LoVo (cell line): Measurements from ENCODE around the gene ARL4D.

ENCODE experiments used
- DNase-seq: peaks from one replicate; pipeline ENCODE4 v3.0.0-alpha.2; 2016; ENCODE audit warnings: low spot score

Gene ARL4D

DNA sequence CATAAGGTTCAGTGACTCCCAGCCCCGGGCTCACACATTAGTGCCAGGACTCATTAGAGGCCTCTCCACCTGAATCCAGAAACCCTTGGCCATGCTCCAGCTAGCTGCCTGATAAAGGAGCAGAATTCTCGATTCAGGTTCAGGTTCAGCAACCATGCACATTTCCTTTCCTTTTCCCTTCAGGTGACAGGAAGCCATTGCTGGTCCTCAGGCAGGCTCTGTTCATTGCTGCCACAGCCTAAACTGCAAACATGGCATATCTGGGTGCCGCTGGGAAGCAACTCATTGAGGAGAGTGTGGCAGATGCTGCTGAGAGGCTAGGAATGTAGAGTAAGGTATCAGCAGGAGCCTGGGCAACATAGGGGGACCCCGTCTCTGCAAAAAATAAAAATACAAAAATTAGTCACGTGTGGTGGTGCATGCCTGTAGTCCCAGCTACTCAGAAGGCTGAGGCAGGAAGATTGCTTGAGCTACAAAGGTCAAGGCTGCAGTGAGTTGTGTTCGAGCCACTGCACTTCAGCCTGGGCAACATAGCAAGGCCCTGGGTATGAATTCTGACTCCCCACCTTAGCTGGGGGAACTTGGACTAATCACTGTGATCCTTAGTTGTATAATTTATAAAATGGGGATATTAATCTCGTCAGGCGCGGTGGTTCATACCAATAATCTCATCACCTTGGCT lies 28.7 kb downstream of the ARL4D start:
- no peak for DNase-seq

DNA sequence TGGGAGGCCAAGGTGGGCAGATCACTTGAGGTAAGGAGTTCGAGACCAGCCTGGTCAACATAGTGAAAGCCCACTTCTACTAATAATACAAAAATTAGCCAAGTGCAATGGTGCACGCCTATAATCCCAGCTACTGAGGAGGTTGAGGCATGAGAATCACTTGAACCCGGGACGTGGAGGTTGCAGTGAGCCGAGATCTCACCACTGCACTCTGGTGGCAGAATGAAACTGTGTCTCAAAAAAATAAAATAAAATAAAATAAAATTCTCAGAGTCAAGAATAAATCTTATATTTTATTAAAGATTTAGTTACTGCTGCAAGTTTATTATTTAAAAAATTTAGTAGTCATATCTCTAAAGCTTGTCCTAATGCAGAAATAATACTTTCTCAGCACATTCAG lies 29.7 kb downstream of the ARL4D start:
- no peak for DNase-seq

DNA sequence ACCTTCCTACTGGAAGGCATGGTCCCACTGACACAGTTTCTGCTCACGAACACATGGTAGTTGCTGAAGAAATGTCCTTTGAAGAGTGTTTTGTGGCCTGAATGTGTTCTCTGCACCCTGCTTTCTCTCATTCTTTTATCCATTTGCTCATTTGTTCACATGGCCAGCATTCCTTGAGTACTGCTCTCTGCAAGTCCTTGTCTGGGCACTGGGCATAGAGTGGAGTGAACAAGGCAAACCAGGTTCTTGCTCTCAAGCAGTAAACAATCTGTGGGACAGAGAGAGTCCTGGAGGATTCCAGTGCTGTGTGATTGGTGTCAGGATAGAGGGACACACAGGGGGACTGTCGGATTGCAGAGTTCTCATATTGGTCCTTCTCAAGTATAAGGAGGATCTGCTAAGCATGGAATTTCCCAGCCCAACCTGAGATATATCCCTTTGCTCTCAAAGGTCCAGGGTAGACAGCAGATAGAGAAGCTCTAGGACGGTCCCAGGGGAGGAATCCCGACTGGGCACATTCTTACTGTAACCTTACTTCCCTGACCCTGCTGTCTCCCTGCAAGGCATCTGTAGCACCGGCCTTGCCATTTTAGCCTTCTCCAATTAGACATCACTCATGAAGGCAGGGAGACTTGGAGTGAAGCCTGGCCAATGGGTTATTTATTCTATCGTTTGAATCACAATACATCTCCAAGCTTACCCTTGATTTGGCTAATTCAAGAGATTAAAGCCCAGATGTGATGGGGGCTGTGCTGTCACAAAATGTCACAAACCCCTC lies 32.3 kb downstream of the ARL4D start:
- DNase-seq = no peak

DNA sequence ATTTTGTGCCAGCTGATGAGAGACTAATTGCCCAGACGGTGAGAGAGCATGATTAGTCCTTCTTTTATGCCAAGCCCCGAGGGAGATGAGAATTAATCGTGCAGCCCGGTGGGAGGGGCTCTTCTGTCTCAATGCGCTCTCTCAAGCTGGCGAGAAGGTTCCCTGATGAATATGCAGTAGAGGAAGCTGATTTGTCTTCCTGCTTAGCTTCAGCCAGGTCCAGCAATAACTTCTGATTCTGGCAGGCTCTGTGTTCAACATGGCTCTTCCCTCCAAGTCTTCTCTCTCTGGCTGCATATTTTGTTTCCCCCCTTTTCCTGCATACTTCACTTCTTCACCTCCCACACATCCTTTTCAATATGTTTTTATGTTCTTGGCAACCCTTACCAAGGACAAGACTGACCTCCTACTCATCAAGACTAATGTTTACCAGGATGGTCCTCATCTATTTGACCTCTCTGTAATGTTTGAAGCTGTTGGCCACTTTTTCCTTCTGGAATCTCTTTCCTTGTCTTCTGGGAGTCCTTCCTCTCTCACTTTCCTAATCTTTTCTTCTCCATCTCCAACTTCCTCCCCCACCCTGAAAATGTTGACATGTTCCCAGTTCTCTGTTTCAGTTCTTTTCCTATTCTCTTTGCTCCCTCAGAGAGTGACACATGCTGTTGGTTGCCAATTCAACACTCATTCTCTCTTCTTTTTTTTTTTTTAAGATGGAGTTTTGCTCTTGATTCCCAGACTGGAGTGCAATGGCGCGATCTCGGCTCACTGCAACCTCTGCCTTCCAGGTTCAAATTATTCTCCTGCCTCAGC lies 33.1 kb downstream of the ARL4D start:
- no peak for DNase-seq

DNA sequence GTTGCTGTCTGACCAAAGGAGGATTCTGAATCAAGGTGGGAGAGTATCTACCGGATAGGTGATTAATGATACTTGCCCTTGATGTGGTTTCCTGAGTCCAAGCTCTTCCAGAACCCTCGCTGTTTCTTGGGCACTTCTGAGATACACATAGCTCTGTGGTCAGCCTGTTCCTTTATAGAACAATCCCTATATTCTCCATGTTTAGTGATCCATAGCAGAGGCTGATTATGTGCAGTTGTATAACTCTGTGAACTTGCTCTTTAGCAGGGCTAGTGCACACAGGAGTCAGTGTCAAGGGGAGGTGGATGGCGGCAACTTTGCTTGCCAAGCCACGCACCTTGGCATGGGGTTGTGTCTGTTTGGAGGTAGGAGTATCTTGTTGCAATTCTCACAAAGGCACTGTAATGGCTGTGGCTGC lies 36.1 kb downstream of the ARL4D start:
- DNase-seq = peak; percentile 7

DNA sequence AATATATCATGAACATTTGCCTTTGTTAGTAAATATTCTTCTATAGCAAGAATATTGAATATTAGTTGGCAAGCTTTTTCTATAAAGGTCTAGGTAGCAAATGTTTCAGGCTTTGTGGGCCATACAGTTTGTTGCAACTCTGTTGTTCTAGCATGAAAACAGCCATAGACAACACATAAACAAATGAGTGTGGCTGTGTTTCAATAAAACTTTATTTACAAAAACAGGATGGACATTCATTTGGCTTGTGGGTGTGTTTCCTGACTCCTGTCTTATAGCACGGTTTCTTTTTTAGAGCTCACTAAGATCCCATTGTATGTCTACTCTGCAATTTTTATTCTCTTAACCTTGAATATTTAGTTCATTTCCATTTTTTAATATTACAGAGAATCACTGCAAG lies 39.0 kb downstream of the ARL4D start:
- DNase-seq = no peak

DNA sequence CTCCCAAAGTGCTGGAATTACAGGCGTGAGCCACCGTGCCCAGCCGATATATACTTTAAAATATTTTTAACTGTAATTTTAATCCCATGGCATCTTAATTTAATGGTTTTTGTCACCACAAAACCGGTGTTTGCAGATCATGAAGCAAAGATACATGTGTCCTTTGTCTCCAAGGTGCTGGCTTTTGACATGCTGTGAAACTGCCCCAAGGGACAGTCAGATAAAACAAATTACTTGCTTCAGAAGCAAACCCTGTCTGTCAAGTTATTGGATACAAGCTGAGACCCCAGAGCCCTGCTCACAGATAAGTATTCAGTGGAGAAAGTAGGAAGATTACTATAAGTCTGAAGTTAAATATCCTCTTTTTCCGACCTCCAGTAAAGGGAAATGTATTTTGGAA lies 39.8 kb downstream of the ARL4D start:
- DNase-seq = no peak

DNA sequence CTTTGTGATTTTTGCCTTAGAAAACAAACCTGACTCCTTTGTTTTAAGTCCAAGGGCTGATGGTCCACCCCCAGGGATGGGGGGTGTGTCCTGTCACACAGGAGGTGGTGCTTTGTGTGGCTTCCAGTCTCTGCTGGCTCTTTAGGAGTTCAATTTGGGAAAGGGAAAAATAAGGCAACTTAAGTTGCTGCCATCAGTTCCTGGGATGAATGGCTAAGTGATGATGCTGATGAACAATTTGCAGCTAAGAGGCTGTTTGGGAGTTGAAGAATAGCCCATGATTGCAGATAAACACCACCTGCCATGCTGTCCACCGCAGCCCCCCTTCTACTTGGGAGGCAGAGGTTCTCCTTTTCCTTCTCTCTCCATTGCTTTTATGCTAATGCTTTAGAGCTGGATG lies 40.2 kb downstream of the ARL4D start:
- DNase-seq = no peak

DNA sequence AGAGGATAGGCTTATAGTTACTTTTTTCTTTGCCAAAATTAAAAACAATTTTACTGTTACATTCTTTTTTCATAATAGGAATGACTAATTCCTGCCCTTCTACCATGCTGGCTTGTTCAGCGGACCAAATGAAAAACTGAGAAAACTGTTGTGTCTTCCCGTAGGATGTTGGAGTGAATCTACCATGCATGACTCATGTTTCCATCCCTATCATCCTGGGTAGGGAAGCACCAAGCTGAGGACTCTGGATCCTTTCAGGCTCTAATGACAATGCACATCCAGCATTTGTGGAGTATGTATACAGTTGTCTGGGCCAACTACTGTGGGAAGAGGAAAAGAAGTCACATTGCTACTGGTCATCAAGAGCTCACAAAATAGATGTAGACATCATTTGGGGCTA lies 43.9 kb downstream of the ARL4D start:
- no peak for DNase-seq

DNA sequence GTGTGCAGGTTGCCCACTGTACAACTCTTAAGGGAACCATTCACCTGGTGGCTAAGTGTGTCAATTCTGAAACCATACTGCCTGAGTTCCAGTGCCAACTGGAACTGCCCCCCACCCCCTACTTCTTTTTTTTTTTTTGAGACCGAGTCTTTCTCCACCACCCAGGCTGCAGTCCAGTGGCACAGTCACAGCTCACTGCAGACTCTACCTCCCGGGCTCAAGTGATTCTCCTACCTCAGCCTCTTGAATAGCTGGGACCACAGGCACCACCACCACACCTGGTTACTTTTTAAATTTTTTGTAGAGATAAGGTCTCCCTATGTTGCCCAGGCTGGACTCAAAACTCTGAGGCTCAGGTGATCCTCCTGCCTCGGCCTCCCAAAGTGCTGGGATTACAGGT lies 44.6 kb downstream of the ARL4D start:
- no peak for DNase-seq

DNA sequence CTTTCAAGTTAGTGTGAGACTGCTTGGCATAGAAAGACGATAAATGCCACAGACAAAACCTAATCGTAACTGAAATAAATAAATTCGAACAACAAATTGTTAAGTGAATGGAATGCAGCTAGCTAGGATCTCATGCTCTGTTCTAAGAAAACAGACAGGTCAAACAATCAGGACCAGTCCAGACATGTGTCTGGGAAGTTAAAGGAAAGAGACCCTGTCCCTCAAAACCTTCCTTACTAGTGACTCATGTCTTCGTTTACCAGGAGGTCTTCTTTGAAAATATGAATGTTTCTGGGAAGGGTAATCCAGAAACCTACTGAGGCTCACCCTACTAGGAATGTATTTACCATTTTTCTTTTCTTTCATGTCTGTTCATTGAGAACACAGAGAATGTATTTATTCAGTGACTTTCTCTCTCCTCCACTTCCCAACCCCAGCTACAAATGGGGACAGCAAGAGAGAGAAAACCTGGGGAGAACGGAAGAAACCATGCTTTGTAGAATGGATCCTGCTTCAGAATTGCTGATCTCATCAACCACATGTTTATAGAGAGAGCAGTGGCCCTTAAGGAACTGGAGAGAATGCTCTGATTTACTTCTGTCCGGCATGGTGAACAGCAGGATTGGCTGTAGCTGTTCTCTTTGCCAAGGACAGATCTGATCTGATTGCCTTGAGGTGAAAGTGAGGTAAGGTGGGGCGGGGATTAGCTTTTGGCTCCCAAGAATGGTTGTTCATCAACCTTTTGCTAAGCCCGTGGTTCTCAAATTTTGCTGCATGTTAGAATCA lies 45.6 kb downstream of the ARL4D start:
- no peak for DNase-seq

DNA sequence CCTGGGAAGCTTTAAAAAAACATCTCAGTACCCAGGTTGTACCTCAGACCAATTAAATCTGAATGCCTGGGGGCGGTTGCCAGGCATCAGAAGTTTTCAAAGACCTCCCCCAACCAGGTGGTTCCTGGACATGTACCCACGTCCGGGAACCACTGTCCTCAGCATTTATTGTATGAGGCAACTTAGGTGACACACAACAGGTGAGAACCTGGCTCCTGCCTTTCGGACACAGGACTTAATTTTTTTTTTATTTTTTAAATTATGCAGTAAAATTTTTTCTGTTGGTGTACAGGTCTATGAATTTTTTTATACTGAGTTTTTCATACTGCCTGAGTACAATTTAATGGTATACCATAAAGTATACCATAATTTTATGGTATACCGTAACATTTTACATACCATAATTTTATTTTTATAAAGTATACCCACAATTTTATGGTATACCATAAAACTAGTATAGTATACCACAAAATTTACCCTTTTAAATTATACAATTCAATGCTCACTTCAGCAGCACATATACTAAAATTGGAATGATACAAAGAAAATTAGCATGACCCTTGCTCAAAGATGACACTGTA lies 46.3 kb downstream of the ARL4D start:
- DNase-seq = no peak

DNA sequence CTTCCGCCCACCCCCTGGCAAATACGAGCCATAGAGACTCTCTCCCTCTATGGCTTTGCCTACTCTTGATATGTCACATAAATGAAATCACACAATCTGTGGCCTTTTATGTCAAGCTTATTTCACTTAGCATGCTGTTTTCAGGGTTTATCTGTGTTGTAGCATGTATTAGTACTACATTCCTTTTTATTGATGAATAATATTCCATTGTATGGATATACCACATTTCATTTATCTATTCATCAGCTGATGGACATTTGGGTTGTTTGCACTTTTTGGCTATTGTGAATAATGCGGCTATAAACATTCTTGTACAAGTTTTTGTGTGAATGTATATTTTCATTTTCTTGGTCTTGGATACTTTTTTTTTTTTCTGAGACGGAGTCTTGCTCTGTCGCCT lies 48.0 kb downstream of the ARL4D start:
- DNase-seq = no peak

DNA sequence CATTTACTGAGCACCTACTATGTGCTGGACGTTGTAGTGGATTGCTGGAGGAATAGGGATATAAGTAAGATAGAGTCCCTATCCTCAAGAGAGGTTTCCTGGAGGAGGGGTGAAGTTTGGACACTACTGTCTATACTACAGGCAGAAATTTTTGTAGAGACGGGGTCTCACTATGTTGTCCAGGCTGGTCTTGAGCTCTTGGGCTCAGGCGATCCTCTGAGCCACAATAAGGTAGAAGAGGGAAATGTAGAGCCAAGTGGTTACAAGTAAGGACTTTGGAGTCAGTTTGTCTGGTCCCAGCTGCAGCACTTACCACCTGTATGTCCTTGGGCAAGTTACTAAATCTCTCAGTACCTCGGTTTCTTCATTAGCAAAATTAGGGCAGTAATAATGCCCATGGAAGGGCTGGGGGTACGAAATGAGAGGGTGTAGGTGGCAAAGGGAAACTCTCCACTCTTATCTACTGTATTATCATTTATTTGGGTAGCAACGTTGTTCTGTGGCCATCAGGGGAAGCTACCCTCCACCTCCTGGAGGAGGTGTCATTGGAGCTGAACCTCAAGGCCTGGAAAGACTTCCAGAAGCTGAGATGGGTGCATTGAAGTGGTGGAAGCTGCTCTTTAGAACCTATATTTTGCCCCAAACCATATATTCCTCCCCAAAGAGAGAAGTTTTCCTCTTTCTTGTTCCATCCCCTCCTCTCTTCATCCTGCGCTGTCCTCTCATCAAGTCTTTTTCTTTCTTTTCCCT lies 50.1 kb downstream of the ARL4D start:
- no peak for DNase-seq

DNA sequence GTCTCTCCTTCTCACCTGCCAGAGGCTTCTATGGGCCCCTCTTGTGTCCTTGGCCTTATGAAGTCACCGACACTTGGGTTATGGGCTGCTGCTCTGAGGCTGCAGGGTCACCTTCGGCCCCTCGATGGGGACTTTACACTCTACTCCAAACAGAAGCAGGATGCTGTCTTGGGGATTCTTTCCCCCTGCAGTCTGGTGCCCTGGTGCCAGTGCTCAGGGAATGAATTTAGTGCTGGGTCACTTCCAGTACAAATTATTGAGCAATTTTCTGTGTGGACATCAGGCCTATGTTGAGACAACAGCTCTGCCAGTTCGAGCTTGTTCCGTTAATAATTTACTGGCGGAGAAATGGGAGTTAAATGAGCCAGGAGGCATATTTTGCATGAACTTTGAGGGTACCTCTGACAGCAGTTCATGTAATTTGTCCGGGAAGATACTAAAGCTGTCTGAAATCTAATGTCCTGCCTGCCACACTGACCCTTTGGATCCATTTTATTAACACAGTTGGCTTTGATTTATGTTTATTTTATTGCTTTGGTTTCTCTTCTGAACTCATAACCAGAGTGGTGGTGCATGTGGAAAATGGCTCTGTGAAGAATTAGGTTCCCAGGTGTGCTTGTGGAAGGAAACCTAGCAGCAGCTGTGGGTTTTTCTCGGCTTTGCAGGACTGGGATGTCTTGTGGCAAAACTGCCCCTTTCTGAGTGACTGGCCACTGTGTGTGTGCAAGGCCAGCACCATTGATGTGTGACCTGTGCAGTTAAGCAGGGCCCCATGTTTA lies 50.9 kb downstream of the ARL4D start:
- no peak for DNase-seq
